ENCODE measurements around the gene INPP4B. TPM values are rescaled to one million over a fixed set of nuclear protein-coding genes. Genes with fewer than 3 reads are reported as not detected.

The INPP4B gene
- polyA plus RNA-seq, 1 experiment: 18.1 TPM

DNA sequence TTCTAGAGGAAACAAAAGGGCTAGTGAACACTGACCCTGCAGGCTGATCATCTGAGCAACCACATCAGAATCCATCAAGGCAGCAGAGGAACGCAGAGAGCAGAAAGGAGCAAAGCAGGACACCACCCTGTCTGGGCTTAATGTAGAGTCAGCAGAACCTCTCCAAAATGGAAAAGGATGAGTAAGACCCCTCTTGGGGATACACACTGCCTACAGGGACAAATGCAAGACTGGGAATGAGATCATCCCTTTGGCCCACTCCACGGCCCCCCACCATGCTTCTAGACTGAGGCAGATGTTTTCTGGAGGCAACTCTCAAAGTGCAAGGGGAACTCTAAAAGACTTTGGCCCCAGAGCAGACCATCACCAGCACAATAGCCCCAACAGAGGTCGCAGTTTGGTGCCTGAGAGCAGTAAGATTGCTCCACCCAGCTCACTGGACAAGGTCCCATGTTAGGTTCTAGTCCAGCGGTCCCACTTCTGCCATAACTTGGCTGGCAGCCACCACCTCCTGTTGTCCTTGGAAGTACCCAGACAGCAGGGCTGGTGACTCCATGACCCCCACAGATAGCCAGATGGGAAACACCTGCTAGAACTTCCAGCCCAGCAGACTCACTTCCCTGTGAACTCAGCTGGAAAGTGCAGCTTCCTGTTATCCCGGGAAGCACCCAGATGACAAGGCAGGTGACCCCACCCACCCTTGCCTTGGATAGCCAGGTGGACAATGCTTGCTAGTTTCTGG is 372.7 kb downstream of the INPP4B start:
- DNase-seq (ENCODE audit: low read depth): no peak
- POLR2A ChIA-PET: no interaction called here
- TF ChIP-seq, protein P1, sequence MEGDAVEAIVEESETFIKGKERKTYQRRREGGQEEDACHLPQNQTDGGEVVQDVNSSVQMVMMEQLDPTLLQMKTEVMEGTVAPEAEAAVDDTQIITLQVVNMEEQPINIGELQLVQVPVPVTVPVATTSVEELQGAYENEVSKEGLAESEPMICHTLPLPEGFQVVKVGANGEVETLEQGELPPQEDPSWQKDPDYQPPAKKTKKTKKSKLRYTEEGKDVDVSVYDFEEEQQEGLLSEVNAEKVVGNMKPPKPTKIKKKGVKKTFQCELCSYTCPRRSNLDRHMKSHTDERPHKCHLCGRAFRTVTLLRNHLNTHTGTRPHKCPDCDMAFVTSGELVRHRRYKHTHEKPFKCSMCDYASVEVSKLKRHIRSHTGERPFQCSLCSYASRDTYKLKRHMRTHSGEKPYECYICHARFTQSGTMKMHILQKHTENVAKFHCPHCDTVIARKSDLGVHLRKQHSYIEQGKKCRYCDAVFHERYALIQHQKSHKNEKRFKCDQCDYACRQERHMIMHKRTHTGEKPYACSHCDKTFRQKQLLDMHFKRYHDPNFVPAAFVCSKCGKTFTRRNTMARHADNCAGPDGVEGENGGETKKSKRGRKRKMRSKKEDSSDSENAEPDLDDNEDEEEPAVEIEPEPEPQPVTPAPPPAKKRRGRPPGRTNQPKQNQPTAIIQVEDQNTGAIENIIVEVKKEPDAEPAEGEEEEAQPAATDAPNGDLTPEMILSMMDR (IDR thresholded peaks at IDR 0.05; ENCODE audit: insufficient read depth, low read depth, low read length): no peak

GRCh38 chr4:142467088-142467487 is 379.0 kb downstream of the INPP4B start:
- CTCF ChIA-PET: interaction anchor here (0.9 to 1.2 kb wide), 2 partner anchors 8 to 23 kb away, joined by 3 read pairs; no protein-coding TSS in a partner anchor
- TF ChIP-seq, protein P1 (IDR thresholded peaks at IDR 0.05; ENCODE audit: insufficient read depth, low read depth, low read length): no peak
- DNase-seq (ENCODE audit: low read depth): no peak
- H3K27me3 ChIP-seq (ENCODE audit: control insufficient read depth, insufficient read depth, low read length): no peaks in the 10 kb centered on the region
- POLR2A ChIA-PET: no interaction called here
- no peaks in the 10 kb centered on the region for H3K36me3 ChIP-seq (ENCODE audit: control insufficient read depth, insufficient read depth, low read length)
- no peak overlapping the region for H3K4me3 ChIP-seq (ENCODE audit: low read depth, low read length)

More for the DNA sequence above, 372.7 kb downstream of the INPP4B start:
- CTCF ChIA-PET: no interaction called here
- Histone ChIP-seq H3K4me3 (ENCODE audit: low read depth, low read length) (no peak overlapping the region), H3K27me3 (ENCODE audit: control insufficient read depth, insufficient read depth, low read length) (no peaks in the 10 kb centered on the region), H3K36me3 (ENCODE audit: control insufficient read depth, insufficient read depth, low read length) (no peaks in the 10 kb centered on the region; the same call in 1 of the 2 replicates)

GRCh38 chr4:142465526-142465925 is 380.6 kb downstream of the INPP4B start:
- no peak overlapping the region for H3K4me3 ChIP-seq (ENCODE audit: low read depth, low read length)
- H3K27me3 ChIP-seq (ENCODE audit: control insufficient read depth, insufficient read depth, low read length): no peaks in the 10 kb centered on the region
- TF ChIP-seq, protein P1 (IDR thresholded peaks at IDR 0.05; ENCODE audit: insufficient read depth, low read depth, low read length): no peak
- CTCF ChIA-PET: no interaction called here
- POLR2A ChIA-PET: no interaction called here
- H3K36me3 ChIP-seq (ENCODE audit: control insufficient read depth, insufficient read depth, low read length): no peaks in the 10 kb centered on the region
- DNase-seq (ENCODE audit: low read depth): no peak

- no peaks in the 10 kb centered on the region for H3K36me3 ChIP-seq (ENCODE audit: control insufficient read depth, insufficient read depth, low read length)
- TF ChIP-seq, protein P1 (IDR thresholded peaks at IDR 0.05; ENCODE audit: insufficient read depth, low read depth, low read length): no peak
- DNase-seq (ENCODE audit: low read depth): no peak
- no peak overlapping the region for H3K4me3 ChIP-seq (ENCODE audit: low read depth, low read length)
- no peaks in the 10 kb centered on the region for H3K27me3 ChIP-seq (ENCODE audit: control insufficient read depth, insufficient read depth, low read length)
- ChIA-PET CTCF (interaction anchor here (0.8 to 0.9 kb wide), 2 partner anchors 9 to 34 kb away, joined by 3 to 5 read pairs; no protein-coding TSS in a partner anchor), POLR2A (no interaction called here)
Observed at GRCh38 chr4:142463206-142463605, 382.9 kb downstream of the INPP4B start.

DNA sequence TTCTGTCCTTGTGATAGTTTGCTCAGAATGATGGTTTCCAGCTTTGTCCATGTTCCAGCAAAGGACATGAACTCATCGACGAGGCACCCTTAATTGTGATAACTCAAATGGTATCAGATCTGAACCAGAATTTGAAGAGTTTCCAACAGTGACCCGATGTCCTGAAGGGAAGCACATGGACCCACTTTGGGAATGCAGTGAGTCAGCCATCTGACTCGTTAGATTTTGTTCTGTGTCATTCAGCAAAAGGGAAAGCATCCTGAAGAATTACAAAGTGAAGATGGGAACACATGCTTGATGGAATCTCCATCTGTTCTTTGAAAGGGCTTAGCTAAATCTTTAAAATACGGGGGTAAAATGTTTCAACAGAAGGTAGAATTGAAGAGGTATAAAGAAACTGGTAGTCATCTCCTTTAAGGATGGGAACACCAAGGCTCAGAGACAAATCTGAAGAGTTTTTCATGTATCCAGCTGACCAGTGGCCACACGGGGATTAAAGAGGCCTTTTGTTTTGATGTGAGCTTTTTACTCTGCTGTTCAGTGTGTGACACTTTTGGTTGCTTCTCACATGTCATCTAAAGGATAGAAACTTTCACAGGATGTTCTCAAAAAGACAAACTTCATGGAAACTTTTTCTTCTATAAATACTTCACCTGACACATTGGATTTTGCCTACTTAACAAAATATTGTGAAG is 393.8 kb downstream of the INPP4B start:
- no peaks in the 10 kb centered on the region for H3K27me3 ChIP-seq (ENCODE audit: control insufficient read depth, insufficient read depth, low read length)
- no peak overlapping the region for H3K4me3 ChIP-seq (ENCODE audit: low read depth, low read length)
- ChIA-PET POLR2A (no interaction called here), CTCF (interaction anchor here (0.7 kb wide), 1 partner anchor 53 kb away, joined by 3 read pairs; no protein-coding TSS in a partner anchor)
- TF ChIP-seq, protein P1 (IDR thresholded peaks at IDR 0.05; ENCODE audit: insufficient read depth, low read depth, low read length): no peak
- peak; percentile 25 for DNase-seq (ENCODE audit: low read depth)
- H3K36me3 ChIP-seq (ENCODE audit: control insufficient read depth, insufficient read depth, low read length): no peaks in the 10 kb centered on the region
